SK-N-SH treated with all-trans-retinoic acid at 6 μM for 48 hours (cell line): ENCODE data around the gene TTC7B.

Experiments
- ATAC-seq: fragments of 200-7000 bp; cut with Tn5 transposase; 3 replicates; pipeline ENCODE4 v1.9.1; 2020; ENCODE audit warnings: mild to moderate bottlenecking, moderate library complexity
- ARNTL ChIP-seq: fragments of 450-650 bp; formaldehyde crosslinking; IDR thresholded peaks from 2 replicates; pipeline ENCODE4 v1.5.0; 2020; ENCODE audit warnings: low read depth, mild to moderate bottlenecking, moderate library complexity, borderline replicate concordance
- BACH2 ChIP-seq: fragments of 250-450 bp; sonication (Bioruptor Pico); IDR thresholded peaks from 2 replicates; pipeline ENCODE4 v1.9.0; 2021; ENCODE audit warnings: mild to moderate bottlenecking, borderline replicate concordance
- CREB5 ChIP-seq: fragments of 250-450 bp; sonication (Bioruptor Pico); IDR thresholded peaks from 2 replicates; pipeline ENCODE4 v1.5.1; 2020; ENCODE audit warnings: low read depth, mild to moderate bottlenecking, moderate library complexity
- CSDC2 ChIP-seq: fragments of 250-450 bp; sonication (Bioruptor Pico); IDR thresholded peaks from 2 replicates; pipeline ENCODE4 v1.5.0; 2020; ENCODE audit warnings: mild to moderate bottlenecking, moderate library complexity
- ESRRG ChIP-seq: fragments of 250-450 bp; sonication (Bioruptor Pico); IDR thresholded peaks from 2 replicates; pipeline ENCODE4 v1.6.1; 2021; ENCODE audit warnings: mild to moderate bottlenecking
- GLIS3 ChIP-seq: fragments of 250-450 bp; sonication (Bioruptor Pico); IDR thresholded peaks from 2 replicates; pipeline ENCODE4 v1.5.0; 2020; ENCODE audit warnings: mild to moderate bottlenecking, moderate library complexity
- ISL1 ChIP-seq: fragments of 250-450 bp; sonication (Bioruptor Pico); IDR thresholded peaks from 2 replicates; pipeline ENCODE4 v2.1.2; 2022; ENCODE audit warnings: mild to moderate bottlenecking, moderate library complexity
- OSR1 ChIP-seq: fragments of 250-450 bp; sonication (Bioruptor Pico); IDR thresholded peaks from 2 replicates; pipeline ENCODE4 v1.8.0; 2022; ENCODE audit warnings: moderate library complexity, mild to moderate bottlenecking, inconsistent platforms
- PATZ1 ChIP-seq: fragments of 250-450 bp; sonication (Bioruptor Pico); IDR thresholded peaks from 2 replicates; pipeline ENCODE4 v1.8.0; 2020; ENCODE audit warnings: mild to moderate bottlenecking, moderate library complexity, borderline replicate concordance
- RARB ChIP-seq: fragments of 250-450 bp; sonication (Bioruptor Pico); IDR thresholded peaks from 2 replicates; pipeline ENCODE4 v1.8.0; 2021; ENCODE audit warnings: mild to moderate bottlenecking, moderate library complexity
- SNAI2 ChIP-seq: fragments of 250-450 bp; sonication (Bioruptor Pico); IDR thresholded peaks from 2 replicates; pipeline ENCODE4 v1.5.0; 2020; ENCODE audit warnings: mild to moderate bottlenecking, moderate library complexity
- TCF4 ChIP-seq: fragments of 250-450 bp; sonication (Bioruptor Pico); IDR thresholded peaks from 2 replicates; pipeline ENCODE4 v1.8.0; 2021; ENCODE audit warnings: mild to moderate bottlenecking, moderate library complexity, borderline replicate concordance
- TOX ChIP-seq: fragments of 250-450 bp; sonication (Bioruptor Pico); IDR thresholded peaks from 2 replicates; pipeline ENCODE4 v1.8.0; 2021; ENCODE audit warnings: mild to moderate bottlenecking, moderate library complexity, borderline replicate concordance
- ZC3H10 ChIP-seq: fragments of 250-450 bp; sonication (Bioruptor Pico); IDR thresholded peaks from 2 replicates; pipeline ENCODE4 v1.5.1; 2021; ENCODE audit warnings: mild to moderate bottlenecking, moderate library complexity
- ZNF565 ChIP-seq: fragments of 450-650 bp; formaldehyde crosslinking; conservative IDR thresholded peaks from 2 replicates; pipeline ENCODE4 v1.5.0; 2020; ENCODE audit warnings: low read depth, mild to moderate bottlenecking, moderate library complexity
- ZNF70 ChIP-seq: fragments of 450-650 bp; formaldehyde crosslinking; IDR thresholded peaks from 2 replicates; pipeline ENCODE4 v1.5.0; 2020; ENCODE audit warnings: mild to moderate bottlenecking, moderate library complexity
- ZNF8 ChIP-seq: fragments of 450-650 bp; formaldehyde crosslinking; IDR thresholded peaks from 2 replicates; pipeline ENCODE4 v1.5.0; 2020; ENCODE audit warnings: mild to moderate bottlenecking, moderate library complexity
- TF ChIP-seq, protein P1 (sequence below): fragments of 250-450 bp; sonication (Bioruptor Pico); IDR thresholded peaks from 2 replicates; pipeline ENCODE4 v1.5.0; 2020; ENCODE audit warnings: mild to moderate bottlenecking, moderate library complexity

TTC7B gene

DNA sequence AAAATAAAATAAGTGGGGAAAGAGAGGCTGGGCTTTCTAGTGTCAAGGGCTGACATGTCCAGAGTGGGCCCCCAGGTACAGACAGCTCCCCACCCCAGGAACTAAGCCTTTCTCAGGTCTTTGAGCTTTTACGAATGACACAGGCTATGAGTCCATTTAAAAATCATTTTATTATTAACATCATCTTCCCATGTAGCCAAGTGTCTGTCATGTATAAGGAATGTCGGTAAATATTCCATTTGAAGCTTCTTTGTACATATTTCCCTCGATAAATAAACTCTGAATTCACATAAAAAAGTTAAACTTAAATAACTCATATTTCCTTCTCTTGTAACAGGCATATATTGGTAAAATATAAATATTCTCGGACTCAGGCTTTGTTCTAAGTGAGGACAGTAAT, 275.8 kb downstream of the TTC7B start:
- TF ChIP-seq CSDC2 (CRISPR knock-in tag): no peak
- TF ChIP-seq TCF4: no peak
- no peak for TF ChIP-seq ZC3H10
- no peak for TF ChIP-seq BACH2 (CRISPR knock-in tag)
- TF ChIP-seq OSR1 (CRISPR knock-in tag): no peak
- TF ChIP-seq RARB (CRISPR knock-in tag): no peak
- no peak for TF ChIP-seq ZNF565
- TF ChIP-seq, protein P1, sequence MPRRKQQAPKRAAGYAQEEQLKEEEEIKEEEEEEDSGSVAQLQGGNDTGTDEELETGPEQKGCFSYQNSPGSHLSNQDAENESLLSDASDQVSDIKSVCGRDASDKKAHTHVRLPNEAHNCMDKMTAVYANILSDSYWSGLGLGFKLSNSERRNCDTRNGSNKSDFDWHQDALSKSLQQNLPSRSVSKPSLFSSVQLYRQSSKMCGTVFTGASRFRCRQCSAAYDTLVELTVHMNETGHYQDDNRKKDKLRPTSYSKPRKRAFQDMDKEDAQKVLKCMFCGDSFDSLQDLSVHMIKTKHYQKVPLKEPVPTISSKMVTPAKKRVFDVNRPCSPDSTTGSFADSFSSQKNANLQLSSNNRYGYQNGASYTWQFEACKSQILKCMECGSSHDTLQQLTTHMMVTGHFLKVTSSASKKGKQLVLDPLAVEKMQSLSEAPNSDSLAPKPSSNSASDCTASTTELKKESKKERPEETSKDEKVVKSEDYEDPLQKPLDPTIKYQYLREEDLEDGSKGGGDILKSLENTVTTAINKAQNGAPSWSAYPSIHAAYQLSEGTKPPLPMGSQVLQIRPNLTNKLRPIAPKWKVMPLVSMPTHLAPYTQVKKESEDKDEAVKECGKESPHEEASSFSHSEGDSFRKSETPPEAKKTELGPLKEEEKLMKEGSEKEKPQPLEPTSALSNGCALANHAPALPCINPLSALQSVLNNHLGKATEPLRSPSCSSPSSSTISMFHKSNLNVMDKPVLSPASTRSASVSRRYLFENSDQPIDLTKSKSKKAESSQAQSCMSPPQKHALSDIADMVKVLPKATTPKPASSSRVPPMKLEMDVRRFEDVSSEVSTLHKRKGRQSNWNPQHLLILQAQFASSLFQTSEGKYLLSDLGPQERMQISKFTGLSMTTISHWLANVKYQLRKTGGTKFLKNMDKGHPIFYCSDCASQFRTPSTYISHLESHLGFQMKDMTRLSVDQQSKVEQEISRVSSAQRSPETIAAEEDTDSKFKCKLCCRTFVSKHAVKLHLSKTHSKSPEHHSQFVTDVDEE (CRISPR knock-in tag): no peak
- no peak for TF ChIP-seq SNAI2 (CRISPR knock-in tag)
- ATAC-seq: no peak

DNA sequence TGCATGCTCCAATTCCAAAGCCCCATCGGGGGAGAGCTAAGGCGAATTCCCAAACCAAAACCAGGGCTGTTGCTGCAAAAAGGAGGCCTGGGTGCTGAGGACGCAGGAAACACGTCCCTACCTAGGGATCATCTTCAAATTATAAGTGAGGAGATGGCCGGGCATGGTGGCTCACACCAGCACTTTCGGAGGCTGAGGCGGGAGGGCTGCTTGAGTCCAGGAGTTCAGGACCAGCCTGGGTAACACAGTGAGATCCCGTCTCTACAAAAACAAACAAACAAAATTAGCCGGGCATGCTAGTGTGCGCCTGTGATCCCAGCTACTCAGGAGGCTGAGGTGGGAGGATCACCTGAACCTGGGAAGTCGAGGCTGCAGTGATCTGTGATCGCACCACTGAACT, 276.2 kb downstream of the TTC7B start:
- ATAC-seq: no peak
- TF ChIP-seq OSR1 (CRISPR knock-in tag) (no peak), ESRRG (CRISPR knock-in tag) (no peak), ZNF565 (no peak), GLIS3 (CRISPR knock-in tag) (no peak), SNAI2 (CRISPR knock-in tag) (no peak), TOX (no peak), ZNF8 (CRISPR knock-in tag) (no peak), PATZ1 (CRISPR knock-in tag) (no peak), ARNTL (CRISPR knock-in tag) (no peak), TCF4 (no peak)
- TF ChIP-seq, protein P1 (CRISPR knock-in tag): no peak

DNA sequence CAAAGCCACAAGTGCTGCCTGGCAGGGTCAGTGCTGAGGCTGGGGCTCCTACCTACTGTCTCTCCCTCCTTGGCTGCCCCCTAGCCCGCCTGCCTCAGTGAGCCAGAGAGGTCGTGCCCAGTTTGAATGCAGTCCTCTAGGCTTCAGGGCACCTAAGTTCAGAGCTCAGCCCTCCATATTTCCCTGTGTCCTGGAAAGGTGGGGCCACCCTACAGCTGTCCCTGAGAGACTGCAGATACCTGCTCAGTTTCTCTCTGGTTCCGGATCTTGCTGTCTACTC, 276.8 kb downstream of the TTC7B start:
- TF ChIP-seq TCF4 (no peak), ZNF70 (CRISPR knock-in tag) (no peak), BACH2 (CRISPR knock-in tag) (no peak), ARNTL (CRISPR knock-in tag) (no peak), ISL1 (CRISPR knock-in tag) (no peak), CREB5 (CRISPR knock-in tag) (no peak)
- TF ChIP-seq, all 23 proteins: peak for 0
- ATAC-seq: no peak

DNA sequence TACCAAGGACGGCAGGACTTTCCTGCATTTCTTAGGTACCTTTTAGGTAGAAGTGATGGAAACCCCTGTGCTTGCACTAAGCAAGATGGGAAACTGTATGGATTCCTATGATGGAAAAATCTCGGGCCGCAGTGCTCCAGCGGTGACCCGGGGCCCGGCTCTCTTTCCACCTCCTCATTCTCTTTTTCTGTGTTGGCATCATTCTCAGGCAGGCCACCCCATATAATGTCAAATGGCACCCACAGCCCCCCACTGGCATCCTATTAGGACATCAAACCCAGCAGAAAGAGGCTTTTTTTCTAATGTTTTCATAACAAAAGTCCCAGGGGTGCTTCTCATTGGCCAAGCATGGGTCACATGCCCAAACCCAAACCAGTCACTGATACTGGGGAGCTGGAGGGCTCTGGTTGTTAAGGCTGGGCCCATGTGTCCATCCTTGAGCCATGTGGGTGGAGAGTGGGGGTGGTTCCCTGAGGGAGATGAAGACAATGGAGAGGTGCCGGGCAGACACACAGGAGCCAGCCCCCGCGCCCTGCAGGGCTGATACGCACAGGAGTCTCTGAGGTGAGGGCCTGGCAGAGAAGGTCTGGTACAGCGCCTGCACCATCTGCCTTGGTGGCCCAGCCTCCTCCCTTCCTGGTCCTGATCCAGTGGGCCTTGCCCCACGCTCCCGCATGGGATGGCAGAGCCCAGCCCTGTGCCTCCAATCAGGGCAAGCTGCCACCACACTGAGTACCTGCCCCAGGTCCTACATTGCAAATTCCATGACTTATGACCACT, 277.3 kb downstream of the TTC7B start:
- TF ChIP-seq, protein P1 (CRISPR knock-in tag): no peak
- no peak for TF ChIP-seq ZNF70 (CRISPR knock-in tag)
- TF ChIP-seq SNAI2 (CRISPR knock-in tag): no peak
- TF ChIP-seq ESRRG (CRISPR knock-in tag): no peak
- no peak; the same call in 2 of the 3 replicates for ATAC-seq
